ENCODE data around the gene RHOH.

- TF ChIP-seq CTCF (conservative IDR thresholded peaks at IDR 0.05) (no peak), EZH2 (IDR thresholded peaks at IDR 0.05; ENCODE audit: low read depth) (no peak)
Observed at GRCh38 chr4:40187386-40187906, 9.4 kb upstream of the RHOH start.

All from PC-9 (cell line).